OCI-LY7 (cell line): ENCODE data around the gene IL13RA1.

Source experiments
- EZH2phosphoT487 ChIP-seq: fragments of 200-600 bp; sonication (generic); IDR thresholded peaks from 2 replicates; pipeline ENCODE4 v1.6.1; 2018; ENCODE audit warnings: low read depth, borderline replicate concordance, mild to moderate bottlenecking, mixed run types, antibody characterized with exemption, low read length, moderate library complexity, mixed read lengths
- TF ChIP-seq, protein P1 (sequence below): fragments of 200-600 bp; sonication (generic); conservative IDR thresholded peaks from 2 replicates; pipeline ENCODE4 v1.5.1; 2014; ENCODE audit warnings: mild to moderate bottlenecking, antibody characterized with exemption, low read length, moderate library complexity, mixed read lengths

DNA sequence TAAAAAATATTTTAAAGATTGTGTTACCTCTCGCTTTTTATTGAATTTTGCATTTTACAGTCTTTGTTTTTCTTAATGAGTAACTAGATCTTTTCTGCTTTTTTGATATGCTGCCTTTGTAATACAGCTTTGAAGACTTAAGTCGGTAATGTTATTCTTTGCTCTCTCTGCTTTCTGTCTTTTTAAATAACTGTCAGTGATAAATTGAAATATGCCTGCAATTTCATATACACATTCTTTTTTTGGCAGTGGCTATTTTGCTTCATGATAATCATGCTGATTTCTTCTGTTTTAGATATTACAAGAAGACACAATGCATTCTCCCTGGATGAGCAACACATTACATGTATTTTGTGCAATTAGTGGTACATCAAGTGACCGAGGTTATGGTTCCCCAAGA lies 42.0 kb upstream of the IL13RA1 start:
- TF ChIP-seq, protein P1, sequence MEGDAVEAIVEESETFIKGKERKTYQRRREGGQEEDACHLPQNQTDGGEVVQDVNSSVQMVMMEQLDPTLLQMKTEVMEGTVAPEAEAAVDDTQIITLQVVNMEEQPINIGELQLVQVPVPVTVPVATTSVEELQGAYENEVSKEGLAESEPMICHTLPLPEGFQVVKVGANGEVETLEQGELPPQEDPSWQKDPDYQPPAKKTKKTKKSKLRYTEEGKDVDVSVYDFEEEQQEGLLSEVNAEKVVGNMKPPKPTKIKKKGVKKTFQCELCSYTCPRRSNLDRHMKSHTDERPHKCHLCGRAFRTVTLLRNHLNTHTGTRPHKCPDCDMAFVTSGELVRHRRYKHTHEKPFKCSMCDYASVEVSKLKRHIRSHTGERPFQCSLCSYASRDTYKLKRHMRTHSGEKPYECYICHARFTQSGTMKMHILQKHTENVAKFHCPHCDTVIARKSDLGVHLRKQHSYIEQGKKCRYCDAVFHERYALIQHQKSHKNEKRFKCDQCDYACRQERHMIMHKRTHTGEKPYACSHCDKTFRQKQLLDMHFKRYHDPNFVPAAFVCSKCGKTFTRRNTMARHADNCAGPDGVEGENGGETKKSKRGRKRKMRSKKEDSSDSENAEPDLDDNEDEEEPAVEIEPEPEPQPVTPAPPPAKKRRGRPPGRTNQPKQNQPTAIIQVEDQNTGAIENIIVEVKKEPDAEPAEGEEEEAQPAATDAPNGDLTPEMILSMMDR: no peak
- TF ChIP-seq EZH2phosphoT487: no peak
